HG03066 (cell line): ENCODE results near the gene GATA5.

Experiments used
- ATAC-seq: cut with Tn5 transposase; IDR thresholded peaks from one replicate; pipeline ENCODE4 v1.9.1; 2021; ENCODE audit warnings: low read depth; ENCODE audit not compliant: unreplicated experiment

Gene GATA5

DNA sequence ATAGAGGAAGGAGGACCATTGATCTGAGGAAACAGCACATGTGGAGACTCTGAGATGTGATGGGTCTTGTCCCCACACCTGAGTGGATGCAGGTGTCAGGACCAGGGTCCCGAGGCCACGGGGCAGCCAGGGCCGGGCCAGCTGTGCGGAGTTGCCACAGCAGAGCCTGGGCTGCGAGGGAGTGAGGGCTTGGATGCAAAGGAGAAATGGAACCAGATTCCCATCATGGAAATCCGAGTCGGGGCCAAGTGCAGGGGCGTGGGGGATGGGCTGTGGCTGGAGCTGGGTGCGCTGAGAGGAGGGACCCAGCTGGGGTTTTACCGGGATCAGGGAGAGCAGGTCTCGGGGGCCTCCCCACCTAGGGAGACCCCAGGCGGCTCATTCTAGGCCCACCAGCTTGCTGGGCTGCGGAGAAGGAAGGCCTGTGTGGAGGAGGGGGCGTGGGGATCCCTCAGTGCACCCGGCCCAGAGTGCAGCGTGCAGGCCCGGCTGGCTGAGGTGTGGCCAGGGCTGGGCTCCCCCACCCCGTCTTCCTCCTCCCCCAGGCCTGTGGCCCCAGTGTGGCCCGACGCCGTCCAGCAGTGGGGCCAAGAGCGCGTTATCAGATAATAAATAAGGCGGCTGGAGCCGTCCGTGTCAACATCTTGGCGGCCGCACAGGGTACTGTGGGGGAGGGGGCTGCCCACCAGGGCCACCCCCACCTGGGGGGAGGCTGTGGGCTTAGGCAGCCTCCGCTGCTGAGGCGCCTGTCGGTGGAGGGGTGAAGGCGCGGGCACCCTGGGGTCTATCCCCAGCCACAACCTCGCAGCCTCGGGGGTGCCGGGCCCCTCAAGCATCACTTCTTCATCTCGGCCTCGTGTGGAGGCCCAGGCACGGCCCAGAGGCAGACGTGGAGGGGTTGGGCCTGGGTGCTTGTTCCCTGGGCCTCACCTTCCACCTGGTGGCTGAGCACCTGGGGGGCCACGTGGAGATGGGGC is 17.2 kb downstream of the GATA5 start:
- ATAC-seq, result no peak

DNA sequence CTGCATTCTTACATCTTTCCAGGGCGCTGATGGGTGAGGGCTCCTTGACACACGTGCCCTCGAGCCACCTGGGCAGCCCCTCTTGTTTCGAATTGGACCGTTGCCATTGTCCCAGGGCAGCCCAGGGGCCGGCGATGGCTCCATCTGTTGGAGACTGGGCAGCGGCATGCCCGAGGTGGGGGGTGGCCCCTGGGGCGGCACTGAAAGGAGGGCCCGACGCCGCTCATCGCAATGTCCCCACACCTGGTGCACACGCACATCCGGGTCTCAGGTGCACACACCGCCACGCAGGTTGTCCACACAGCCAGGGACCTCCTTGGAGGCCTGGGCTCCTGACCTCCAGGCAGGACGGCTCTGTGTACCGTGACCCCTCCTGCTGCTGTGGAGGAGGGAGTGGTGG is 18.0 kb downstream of the GATA5 start:
- no peak for ATAC-seq

DNA sequence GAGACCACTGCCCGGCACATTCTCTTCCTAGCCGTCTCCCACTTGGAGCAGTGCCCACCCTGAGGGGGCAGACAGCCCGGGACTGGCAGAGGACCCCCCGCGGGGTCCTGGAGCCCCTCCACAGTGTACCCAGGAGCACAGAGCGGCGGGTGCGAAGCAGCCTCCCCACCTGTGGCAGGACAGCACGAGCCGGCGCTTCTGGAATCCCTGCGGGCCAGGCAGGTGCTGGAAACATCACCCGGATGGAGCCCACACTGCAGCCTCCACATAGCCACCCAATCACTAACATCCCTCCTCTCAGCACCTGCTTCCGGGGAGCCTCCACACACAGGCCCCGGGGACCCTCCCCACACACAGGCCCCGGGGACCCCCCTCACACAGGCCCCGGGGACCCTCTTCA is 18.7 kb downstream of the GATA5 start:
- no peak for ATAC-seq

DNA sequence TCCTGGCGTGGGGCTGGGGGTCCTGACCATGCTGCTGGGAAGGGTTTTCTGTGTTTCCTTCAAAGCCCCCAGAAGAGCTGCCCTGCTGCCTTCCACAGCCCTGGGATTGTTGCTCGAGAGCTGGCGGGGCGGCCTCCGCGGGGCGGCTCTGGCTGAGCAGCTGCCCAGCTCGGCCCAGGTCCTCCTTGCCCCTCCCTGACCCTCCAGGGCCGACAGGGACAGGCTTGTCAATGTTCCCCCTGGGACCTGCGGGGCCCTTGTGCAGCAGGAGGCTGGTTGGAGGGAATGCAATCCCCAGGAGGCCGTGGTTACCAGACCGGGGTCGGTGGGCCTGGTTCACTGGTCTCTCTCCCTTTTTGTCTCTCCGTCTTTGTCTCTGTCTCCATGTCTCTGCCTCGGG is 19.9 kb downstream of the GATA5 start:
- ATAC-seq, result no peak

DNA sequence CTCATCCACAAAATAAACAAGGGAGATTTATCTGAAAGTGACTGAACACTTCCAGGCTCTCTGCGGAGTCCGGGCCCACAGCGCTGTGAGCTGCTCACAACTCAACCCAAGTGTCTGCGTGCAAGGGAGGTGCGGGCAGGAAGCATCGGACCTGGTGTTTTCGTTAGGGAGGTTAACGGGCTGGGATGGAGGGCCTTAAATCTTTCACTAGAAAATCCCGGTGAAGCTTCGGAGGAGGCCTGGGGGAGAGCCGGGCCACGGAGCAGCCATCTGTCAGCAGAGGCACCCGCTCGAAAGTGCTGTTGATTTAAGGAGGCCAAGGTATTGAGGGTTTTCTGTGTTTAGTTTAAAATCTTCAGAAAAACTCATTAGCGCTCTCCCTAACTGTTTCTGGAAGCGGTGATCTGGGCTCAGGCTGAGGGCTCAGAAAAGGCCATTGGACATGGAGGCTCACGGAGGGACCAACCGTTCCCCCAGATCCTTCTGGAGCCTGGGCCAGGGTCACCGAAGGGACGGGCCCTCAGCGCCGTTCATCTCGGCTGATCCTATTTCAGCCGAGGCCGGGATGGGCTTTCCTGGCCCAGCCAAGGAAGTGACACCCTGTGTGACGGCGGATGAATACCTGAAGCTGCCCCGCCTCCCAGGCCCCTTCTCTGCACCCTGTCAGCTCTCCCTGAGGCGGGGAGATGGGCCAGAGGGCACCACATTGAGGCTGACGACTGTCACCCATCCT is 20.7 kb downstream of the GATA5 start:
- no peak for ATAC-seq

DNA sequence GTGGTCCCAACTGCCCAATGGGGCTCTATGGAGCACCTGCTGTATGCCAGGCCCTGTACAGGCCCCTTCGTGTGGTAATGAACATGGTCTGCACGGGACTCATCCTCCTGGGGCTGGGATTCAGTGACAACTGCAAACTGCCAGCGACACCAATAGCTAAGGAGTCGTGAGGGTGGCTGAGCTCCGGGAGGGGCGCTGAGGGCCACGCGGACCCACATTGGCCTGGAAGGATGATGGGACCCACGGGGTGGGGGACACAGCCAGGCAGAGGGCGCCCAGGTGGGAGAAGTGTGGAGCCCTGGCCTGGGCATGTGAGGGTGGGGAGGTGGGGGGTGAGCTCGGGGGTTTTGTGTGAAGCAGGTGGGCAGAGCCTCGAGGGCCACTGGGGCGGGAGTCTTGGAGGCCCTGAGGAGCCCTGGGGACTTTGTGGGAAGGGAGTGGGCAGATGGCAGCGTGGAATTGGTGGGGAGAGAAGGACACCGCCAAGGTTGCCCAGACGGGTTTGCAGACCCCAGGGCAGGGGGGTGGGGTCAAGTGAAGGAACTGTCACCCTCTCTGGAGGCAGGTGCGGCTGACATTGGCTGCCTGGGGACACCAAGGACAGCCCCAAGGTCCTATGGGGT is 22.5 kb downstream of the GATA5 start:
- ATAC-seq, result no peak

DNA sequence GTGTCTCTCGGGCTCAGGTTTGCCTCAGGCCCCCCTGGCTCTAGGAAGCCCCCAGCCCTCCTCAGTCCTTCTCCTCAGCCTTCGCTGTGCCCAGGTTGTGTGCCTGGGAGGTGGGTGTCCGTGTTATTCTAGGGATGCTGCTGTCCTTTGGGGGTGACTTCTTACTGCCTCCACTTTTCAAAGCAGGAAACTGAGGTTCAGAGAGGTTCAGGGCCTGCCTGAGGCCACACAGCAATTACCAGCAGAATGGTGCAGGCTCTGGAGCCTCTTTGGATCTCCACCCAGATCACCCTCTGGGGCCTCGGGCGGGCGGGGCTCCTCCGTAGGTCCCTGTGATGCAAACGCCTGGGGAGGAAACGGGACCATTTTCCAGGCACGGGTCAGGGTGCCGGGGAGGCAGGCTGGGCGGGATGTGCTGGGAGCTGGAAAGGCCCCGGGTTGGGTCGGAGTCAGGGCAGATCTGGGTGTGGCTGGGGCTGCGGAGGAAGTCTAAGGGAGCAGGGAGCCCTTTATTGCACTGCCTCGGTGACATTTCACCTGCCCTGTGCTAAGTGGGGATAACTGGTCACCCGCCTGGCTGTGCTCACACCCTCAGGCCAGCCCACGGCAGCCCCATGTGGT is 23.2 kb downstream of the GATA5 start:
- ATAC-seq, result no peak

DNA sequence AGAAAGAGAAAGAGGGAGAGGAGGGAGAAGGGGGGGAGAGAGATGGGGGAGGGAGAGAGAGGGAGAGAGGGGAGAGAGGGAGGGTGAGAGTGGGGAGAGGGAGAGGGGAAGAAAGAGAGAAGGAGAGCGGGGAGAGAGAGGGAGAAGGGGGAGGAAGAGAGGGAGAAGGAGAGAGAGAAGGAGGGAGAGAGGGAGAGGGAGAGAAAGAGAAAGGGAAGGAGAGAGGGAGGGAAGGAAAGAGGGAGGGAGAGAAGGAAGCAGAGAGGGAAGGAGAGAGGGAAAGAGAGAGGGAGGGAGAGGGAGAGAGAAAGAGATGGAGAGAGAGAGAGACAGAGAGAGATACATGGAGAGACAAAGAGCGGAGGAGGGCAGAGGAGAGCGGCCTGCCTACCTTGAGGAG is 23.8 kb downstream of the GATA5 start:
- no peak for ATAC-seq

DNA sequence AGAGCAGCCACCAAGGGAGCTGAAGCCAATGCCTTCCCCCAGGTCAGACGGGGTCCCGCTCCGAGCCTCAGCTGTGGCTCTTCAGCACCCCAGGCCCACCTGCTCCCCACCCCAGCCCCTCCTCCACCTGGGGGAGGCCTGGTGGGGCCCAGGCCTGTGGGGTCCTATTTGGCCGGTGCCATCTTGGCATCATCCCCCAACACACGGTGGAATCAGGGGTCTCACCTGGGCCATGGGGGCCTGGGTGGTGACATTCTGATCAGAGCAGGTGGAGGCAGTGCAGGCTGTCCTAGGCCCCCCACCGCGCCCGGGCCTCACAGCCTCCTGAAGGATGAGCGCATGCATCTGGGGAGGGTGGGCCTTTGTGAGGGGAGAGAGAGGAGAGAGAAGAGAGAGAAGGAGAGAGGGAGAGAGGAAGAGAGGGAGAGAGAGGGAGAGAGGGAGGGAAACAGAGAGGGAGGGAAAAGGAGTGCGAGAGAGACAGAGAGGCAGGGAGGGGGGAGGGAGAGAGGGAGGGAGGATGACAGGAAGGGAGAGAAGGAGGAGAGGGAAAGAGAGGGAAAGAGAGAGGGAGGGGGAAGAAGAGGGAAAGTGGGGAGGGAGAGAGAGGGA is 24.5 kb downstream of the GATA5 start:
- ATAC-seq, result no peak

DNA sequence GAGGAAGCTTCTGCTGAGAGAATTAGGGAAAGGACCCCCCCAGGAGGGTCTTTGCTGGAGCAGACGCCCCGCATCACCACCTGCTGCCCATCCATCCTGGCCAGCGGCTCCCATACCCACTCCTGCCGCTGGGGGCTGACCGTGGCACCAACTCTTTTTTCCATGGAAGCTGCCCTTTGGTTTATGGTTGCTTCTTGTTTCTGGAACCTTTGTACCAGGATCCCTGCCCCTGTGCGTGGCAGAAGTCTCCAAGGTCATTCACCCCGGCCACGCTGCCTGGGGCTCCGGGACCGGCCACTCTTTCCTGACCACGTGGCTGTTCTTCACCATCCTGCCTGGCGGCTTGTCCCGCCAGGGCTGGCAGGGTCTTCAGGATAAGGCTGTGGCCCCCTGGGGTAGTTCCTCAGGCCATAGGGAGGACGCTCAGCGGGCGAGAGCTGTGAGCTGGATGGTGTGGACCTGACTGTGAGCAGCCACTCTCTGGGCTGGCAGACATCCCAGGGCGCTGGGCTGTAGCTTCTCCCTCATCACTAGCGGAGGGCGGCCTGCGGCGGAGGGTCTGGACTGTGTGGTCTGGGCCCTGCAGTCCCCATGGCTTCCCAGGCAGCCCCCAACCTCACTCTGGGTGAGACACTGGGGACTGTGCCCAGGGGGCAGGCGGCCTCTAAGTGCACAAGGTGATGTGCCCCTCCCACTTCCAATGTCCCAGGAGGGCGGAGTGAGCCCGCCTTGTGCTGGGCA is 25.7 kb downstream of the GATA5 start:
- ATAC-seq, result no peak

DNA sequence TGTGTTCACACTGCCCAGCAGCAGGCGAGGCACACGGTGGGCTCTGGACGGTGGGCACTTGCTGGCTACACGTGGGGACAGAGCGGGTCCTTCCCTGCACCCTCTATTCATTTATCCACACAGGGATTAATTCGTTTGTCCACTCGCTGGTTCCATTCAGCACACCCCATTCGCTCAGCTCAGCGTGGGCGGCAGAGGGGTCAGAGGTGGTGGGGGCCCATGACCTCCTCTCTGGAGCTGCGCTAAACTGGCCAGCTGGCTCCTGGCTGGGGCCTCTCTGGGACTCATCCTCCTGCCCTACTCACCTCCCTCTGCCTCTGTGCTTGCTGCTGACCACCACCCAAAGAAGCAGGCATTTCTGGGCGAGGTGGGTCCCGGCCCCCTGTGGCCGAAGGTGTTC is 27.0 kb downstream of the GATA5 start:
- ATAC-seq, result no peak

DNA sequence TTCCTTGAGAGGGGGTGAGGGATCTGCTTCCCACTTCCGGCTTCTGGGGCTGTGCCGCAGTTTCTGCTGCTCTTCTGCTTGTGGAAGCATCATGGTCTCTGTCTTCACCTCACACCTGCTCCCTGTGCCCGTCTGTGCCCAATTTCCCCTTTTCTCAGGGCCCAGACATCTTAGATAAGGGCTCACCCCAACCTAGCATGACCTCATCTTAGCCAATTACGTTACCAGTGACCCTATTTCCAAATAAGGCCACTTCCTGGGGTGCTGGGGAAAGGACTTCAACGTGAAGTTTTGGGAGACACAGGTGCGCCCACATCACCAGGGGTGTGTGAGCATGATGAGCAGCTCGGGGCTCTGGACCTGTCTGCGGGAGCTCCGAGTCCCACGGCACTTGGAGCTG is 27.8 kb downstream of the GATA5 start:
- no peak for ATAC-seq

DNA sequence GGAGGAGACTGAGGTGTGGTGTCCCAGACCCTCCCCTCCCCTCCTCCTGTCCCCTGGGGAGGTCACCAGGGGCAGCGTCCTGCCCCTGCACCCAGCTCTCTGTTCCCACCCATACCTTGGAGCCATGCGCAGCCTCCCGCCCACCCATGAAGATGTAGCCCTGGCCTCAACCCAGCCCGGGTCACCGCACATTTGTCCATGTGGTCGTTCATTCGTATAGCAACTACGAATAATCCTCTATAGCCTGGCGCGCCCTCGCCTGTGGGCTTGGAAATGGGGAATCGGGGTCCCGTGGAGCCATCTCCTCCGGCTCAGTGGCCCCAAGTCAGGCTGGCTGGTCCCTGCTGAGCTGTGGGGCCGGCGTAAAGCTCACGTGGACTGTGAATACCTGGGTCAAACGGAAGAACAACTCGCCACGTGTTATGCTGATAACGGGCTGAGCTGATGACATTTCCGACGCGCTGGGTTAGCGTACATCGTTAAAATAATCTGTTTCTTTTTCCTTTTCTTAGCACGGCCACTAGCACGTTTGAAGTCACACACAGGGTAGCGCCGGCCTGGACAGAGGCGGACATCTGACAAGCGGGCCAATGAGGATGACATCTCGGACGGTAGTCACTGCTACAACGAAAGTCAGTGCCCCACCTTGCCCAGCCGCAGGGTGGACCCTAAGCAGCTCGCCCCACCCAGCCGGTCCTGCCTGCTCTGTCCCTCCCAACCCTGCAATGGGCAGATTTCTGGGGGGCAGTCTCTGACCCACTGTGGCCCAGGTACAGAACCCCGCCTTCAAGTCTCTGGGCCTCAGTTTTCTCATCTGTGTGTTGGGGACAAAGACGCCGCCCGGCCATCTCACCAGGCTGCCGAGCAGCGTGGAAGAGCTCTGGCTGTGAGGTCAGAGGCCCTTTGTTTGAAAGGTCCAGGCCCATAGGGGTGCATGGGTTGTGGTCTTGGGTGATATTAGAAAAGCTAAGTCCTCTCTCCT is 28.6 kb downstream of the GATA5 start:
- ATAC-seq, result no peak

DNA sequence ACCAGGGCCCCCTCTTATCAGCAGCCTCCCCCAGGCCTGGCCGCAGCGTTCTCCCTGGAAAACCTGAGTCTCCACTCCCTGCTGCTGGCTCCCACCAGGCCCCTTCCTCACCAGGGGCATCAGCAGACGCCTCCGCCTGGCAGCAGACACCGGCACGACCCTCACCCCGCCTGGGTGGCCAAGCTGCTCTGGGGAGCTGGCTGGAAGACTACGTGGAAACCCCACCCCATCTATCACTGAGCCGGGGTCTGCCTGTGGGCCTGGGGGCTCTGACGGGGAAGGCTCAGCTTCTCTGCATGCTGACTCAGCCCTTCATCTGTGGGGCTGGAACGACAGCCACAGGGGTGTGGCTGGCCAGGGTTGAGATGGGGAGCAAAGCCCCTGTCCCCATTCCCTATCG is 29.3 kb downstream of the GATA5 start:
- no peak for ATAC-seq

DNA sequence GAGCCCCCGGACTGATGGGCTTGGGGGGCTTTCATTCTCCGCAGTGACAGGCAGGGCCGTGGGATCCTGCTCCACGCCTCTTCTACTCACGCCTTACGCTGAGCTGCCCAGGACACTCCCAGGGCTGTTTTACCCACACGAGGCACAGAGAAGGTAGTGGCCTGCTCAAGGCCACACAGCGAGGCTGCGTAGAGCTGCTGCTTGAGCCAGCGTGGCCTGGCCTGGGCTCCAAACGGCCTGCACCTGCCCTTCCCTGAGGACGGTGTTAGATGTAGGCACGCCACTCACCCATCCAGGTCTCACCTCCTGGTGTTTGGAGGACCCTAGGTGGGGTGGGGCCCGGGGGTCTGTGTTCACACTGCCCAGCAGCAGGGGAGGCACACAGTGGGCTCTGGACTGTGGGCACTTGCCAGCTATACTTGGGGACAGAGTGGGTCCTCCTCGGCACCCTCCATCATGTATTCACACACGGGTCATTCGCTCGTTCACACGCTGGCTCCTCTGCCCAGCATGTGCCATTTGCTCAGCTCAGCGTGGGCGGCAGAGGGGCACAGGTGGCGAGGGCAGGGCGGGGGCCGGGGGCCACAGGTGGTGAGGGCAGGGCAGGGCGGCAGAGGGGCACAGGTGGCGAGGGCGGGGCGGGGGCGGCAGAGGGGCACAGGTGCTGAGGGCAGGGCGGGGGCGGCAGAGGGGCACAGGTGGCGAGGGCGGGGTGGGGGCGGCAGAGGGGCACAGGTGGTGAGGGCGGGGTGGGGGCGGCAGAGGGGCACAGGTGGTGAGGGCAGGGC is 30.0 kb downstream of the GATA5 start:
- ATAC-seq, result no peak

DNA sequence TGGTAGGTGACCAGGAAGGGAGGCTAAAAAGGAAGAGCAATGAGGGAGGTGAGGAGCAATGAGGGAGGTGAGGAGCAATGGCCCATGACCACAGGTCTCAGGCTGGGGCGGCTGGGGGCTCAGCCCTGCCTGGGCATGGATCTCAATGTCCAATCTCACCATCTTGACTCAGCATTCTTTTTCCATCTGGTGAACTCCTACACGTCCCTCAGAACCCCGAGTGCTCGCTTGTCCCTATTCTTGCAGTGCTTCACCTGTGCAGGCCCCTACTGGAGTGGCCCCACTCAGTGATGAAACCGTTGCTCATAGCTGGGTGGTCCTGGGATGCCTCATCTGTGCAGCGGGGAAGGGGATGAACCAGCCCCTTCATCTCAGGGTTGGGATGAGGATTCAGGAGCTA is 31.5 kb downstream of the GATA5 start:
- ATAC-seq, result no peak

DNA sequence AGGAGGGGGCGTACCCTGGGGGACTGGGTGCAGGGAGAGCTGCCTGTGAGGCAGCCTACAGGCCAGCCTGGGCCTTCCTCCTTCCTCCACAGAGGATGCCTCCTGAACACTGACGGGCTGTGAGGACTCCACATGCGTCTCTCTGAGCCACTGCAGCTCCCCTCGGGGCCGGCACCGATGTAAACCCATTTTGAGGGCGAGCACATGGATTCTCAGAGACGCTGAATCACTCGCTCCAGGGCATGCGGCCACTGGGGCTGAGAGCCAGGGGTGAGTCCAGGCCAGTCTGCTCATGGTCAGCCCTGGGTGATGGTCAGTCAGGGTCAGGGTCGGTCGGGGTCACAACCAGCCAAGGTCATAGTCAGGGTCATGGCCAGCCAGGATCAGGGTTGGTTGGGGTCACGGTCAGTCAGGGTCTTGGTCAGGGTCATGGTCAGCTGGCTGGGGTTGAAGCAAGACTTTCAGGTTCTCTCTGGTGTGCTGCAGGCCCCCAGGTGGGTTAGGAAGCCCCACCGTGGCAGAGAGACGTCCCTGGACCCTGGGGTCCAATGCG is 33.7 kb downstream of the GATA5 start:
- no peak for ATAC-seq

DNA sequence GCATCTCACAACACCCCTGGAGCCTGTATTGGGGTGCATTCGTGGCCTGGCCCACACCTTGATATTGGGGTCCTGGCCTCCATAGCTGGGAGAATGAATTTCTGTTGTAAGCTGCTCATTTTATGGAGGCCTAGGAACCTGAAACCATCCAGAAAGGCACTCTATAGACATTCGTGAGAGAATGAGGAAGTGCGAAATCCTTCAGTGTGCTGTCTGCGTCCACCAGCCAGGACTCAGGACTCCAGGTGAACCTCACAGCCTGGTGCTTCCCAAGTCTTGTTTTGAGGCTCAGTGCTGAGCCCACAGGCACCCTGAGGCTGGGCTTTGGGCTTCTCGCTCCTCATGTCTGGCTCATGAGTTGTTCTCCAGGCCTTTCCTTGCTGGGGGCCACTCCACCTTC is 36.6 kb downstream of the GATA5 start:
- no peak for ATAC-seq
